Panc1 (cell line): ENCODE results near the gene SMG6. TPM values are rescaled to one million over a fixed set of nuclear protein-coding genes. Genes with fewer than 3 reads are reported as not detected.

Experiments used
- ATAC-seq: fragments of 200-7000 bp; cut with Tn5 transposase; 2 replicates; pipeline ENCODE4 v1.9.1; 2020; ENCODE audit warnings: mild to moderate bottlenecking, moderate library complexity
- BruUV-seq: library from RNA; stranded (reverse); fragments of 400-500 nt; replicated peaks from 2 replicates; lab custom pipeline; 2021; lab: Mats Ljungman, UMichigan
- CTCF ChIA-PET: fragments of 300-600 bp; sonication (Branson Sonifier 250); formaldehyde crosslinking; loops from one replicate; lab custom pipeline; 2022; ENCODE audit warnings: antibody characterized with exemption; lab: Charles Lee
- POLR2A ChIA-PET: fragments of 300-600 bp; sonication (Branson Sonifier 250); formaldehyde crosslinking; loops from one replicate; lab custom pipeline; 2022; ENCODE audit warnings: antibody characterized with exemption; lab: Charles Lee
- DNase-seq: peaks from one replicate; pipeline ENCODE4 v3.0.0-alpha.2; 2010; ENCODE audit warnings: low read depth, low spot score
- H3K27ac ChIP-seq: 2 replicates; pipeline ENCODE4 v1.5.1; 2011; ENCODE audit warnings: mild to moderate bottlenecking, low read length, inconsistent platforms
- H3K27me3 ChIP-seq: fragments of 200-500 bp; sonication (Bioruptor generic); 2 replicates; pipeline ENCODE4 v1.6.0; 2014; ENCODE audit warnings: low read length, inconsistent platforms; ENCODE audit not compliant: control insufficient read depth, insufficient read depth
- H3K36me3 ChIP-seq: fragments of 200-500 bp; sonication (Bioruptor generic); 2 replicates; pipeline ENCODE4 v1.5.1; 2014; ENCODE audit warnings: inconsistent platforms, mild to moderate bottlenecking, low read length, moderate library complexity; ENCODE audit not compliant: control insufficient read depth, insufficient read depth
- H3K4me1 ChIP-seq: 2 replicates; pipeline ENCODE4 v1.5.1; 2011; ENCODE audit warnings: inconsistent platforms, mild to moderate bottlenecking, low read length, moderate library complexity; ENCODE audit not compliant: control insufficient read depth, insufficient read depth
- H3K4me3 ChIP-seq, 2 experiments: 2 replicates each; pipeline ENCODE4 v1.5.1; 2011 to 2012; ENCODE audit warnings: low read depth in 2 of 2, low read length in 2 of 2, mild to moderate bottlenecking in 2 of 2, inconsistent platforms in 1 of 2, moderate library complexity in 1 of 2
- H3K9me3 ChIP-seq: fragments of 200-500 bp; sonication (Bioruptor generic); 2 replicates; pipeline ENCODE4 v1.5.1; 2014; ENCODE audit warnings: low read depth, mild to moderate bottlenecking, inconsistent platforms, low read length, moderate library complexity; ENCODE audit not compliant: control insufficient read depth, insufficient read depth
- CTCF ChIP-seq: fragments of 450-650 bp; IDR thresholded peaks from 2 replicates; pipeline ENCODE4 v1.5.1; 2017; ENCODE audit warnings: mild to moderate bottlenecking
- POLR2AphosphoS5 ChIP-seq: IDR thresholded peaks from 2 replicates; pipeline ENCODE4 v1.6.1; 2012; ENCODE audit warnings: mild to moderate bottlenecking, low read depth, low read length, moderate library complexity
- REST ChIP-seq, 2 experiments: IDR thresholded peaks; 2 replicates each; pipeline ENCODE4 v1.6.1; 2011 to 2012; ENCODE audit warnings: low read depth in 2 of 2, control low read depth in 1 of 2, low read length in 1 of 2, mild to moderate bottlenecking in 1 of 2, moderate library complexity in 1 of 2; ENCODE audit not compliant: insufficient read depth in 1 of 2
- SIN3A ChIP-seq: IDR thresholded peaks from 2 replicates; pipeline ENCODE4 v1.6.1; 2012; ENCODE audit warnings: low read depth, mild to moderate bottlenecking, low read length, moderate library complexity, borderline replicate concordance; ENCODE audit not compliant: insufficient read depth
- TCF7L2 ChIP-seq: IDR thresholded peaks from 2 replicates; pipeline ENCODE4 v1.6.1; 2011; ENCODE audit warnings: mild to moderate bottlenecking, low read depth, low read length, inconsistent platforms
- in situ Hi-C: cut with HindIII; loops from 2 replicates; pipeline ENCODE4 v1.10.0; 2016; ENCODE audit warnings: low sequenced_read_pairs, low pct_unique_long_range_greater_than_20kb
- intact Hi-C: fragments of 100-400 bp; cut with micrococcal nuclease; formaldehyde crosslinking; loops from one replicate; pipeline ENCODE4 v1.10.0; 2022; ENCODE audit not compliant: unreplicated experiment
- total RNA-seq: library from RNA; stranded (reverse); gene quantifications from one replicate; pipeline ENCODE4 v1.2.1, GENCODE V29; 2021; ENCODE audit not compliant: unreplicated experiment

Gene SMG6
- total RNA-seq, 1 experiment from 2014 or later = 17.8 TPM

GRCh38 chr17:2060681-2061440 is 242.7 kb downstream of the SMG6 start:
- H3K27me3 ChIP-seq = no peaks in the 10 kb centered on the region
- ATAC-seq (no peak), DNase-seq (no peak)
- H3K36me3 ChIP-seq = no peaks in the 10 kb centered on the region
- no TSS peak for BruUV-seq
- CTCF ChIA-PET = no interaction called here
- POLR2A ChIA-PET = no interaction called here
- TF ChIP-seq REST (IDR thresholded peaks at IDR 0.05; ENCODE audit: insufficient read depth in 1 of 2, low read depth in 2 of 2, low read length in 1 of 2) = no peak
- no peak for TF ChIP-seq POLR2AphosphoS5
- no peak for TF ChIP-seq CTCF
- TF ChIP-seq SIN3A = no peak
- TF ChIP-seq TCF7L2 = no peak
- no peak overlapping the region for H3K4me3 ChIP-seq
- no peak overlapping the region for H3K27ac ChIP-seq
- in situ Hi-C loops = no loop called here
- no peaks in the 10 kb centered on the region for H3K4me1 ChIP-seq
- intact Hi-C loops = no loop called here
- H3K9me3 ChIP-seq = no peaks in the 10 kb centered on the region

GRCh38 chr17:2060385-2060658 is 243.3 kb downstream of the SMG6 start:
- H3K4me3 ChIP-seq = no peak overlapping the region
- H3K27ac ChIP-seq = no peak overlapping the region
- CTCF ChIA-PET = interaction anchor here (0.6 kb wide), 1 partner anchor 188 kb away, joined by 3 read pairs; no protein-coding TSS in a partner anchor
- BruUV-seq = no TSS peak
- in situ Hi-C loops = no loop called here
- intact Hi-C loops = no loop called here
- no peaks in the 10 kb centered on the region for H3K4me1 ChIP-seq
- H3K36me3 ChIP-seq = no peaks in the 10 kb centered on the region
- no peaks in the 10 kb centered on the region for H3K9me3 ChIP-seq
- DNase-seq (no peak), ATAC-seq (no peak)
- no peaks in the 10 kb centered on the region for H3K27me3 ChIP-seq
- TF ChIP-seq TCF7L2 (no peak), SIN3A (no peak), CTCF (no peak), POLR2AphosphoS5 (no peak), REST (IDR thresholded peaks at IDR 0.05; ENCODE audit: insufficient read depth in 1 of 2, low read depth in 2 of 2, low read length in 1 of 2) (no peak)
- POLR2A ChIA-PET = interaction anchor here (0.6 kb wide), 1 partner anchor 12 kb away, joined by 3 read pairs; no protein-coding TSS in a partner anchor
